HepG2 (cell line): ENCODE measurements around the gene ALK. TPM values are rescaled to one million over a fixed set of nuclear protein-coding genes. Genes with fewer than 3 reads are reported as not detected.

Experiments used
- ATAC-seq: fragments of 200-7000 bp; cut with Tn5 transposase; 3 replicates; pipeline ENCODE4 v1.9.1; 2020; ENCODE audit warnings: mild to moderate bottlenecking, moderate library complexity
- BruUV-seq: library from RNA; stranded (reverse); fragments of 400-500 nt; replicated peaks from 2 replicates; lab custom pipeline; 2021; lab: Mats Ljungman, UMichigan
- CTCF ChIA-PET: fragments of 300-600 bp; formaldehyde crosslinking; extraction: SDS; loops from one replicate; lab custom pipeline; 2021; ENCODE audit warnings: low total read pairs, inconsistent platforms, low intra/inter-chr PET ratio; lab: Yijun Ruan, JAX
- POLR2A ChIA-PET: fragments of 350-600 bp; sonication (Branson Sonifier 250); formaldehyde crosslinking; loops from one replicate; lab custom pipeline; 2020; ENCODE audit warnings: antibody characterized with exemption, inconsistent platforms; lab: Yijun Ruan, JAX
- DNase-seq: peaks from one replicate; pipeline ENCODE4 v3.0.0-alpha.2; 2015; ENCODE audit warnings: low spot score
- FAIRE-seq: peaks from 3 replicates; lab custom pipeline; 2011; peaks lifted over from hg19 to GRCh38; lab: Jason Lieb, UNC
- H2AFZ ChIP-seq: one replicate; pipeline ENCODE4 v1.6.1; 2011; ENCODE audit warnings: low read length, inconsistent platforms
- H3K27ac ChIP-seq: fragments of 300-600 bp; 3 replicates; pipeline ENCODE4 v1.8.0; 2011; ENCODE audit warnings: mixed run types, mild to moderate bottlenecking, mixed read lengths, low read length, inconsistent platforms; ENCODE audit not compliant: insufficient read depth; ENCODE audit errors: extremely low read length
- H3K27me3 ChIP-seq, 2 experiments: fragments of 200-600 bp in 1 of 2; 2 replicates in 1 of 2; 3 replicates in 1 of 2; pipeline versions ENCODE4 v1.6.0 to v1.8.0; 2011; ENCODE audit warnings: low read length in 2 of 2, mild to moderate bottlenecking in 2 of 2, moderate library complexity in 2 of 2, inconsistent platforms in 1 of 2; ENCODE audit not compliant: insufficient read depth in 2 of 2, control insufficient read depth in 1 of 2
- H3K36me3 ChIP-seq, 2 experiments: fragments of 200-600 bp in 1 of 2; replicated peaks in 1 of 2; 2 replicates in 1 of 2; 3 replicates in 1 of 2; pipeline versions ENCODE4 v1.5.1 to v1.8.0; 2011; ENCODE audit warnings: low read length in 2 of 2, inconsistent platforms in 1 of 2; ENCODE audit not compliant: insufficient read depth in 2 of 2, control insufficient read depth in 1 of 2
- H3K4me1 ChIP-seq: 2 replicates; pipeline ENCODE4 v1.5.1; 2012; ENCODE audit warnings: low read length, inconsistent platforms; ENCODE audit not compliant: insufficient read depth
- H3K4me2 ChIP-seq: 2 replicates; pipeline ENCODE4 v1.6.0; 2011; ENCODE audit warnings: low read depth, low read length, inconsistent platforms
- H3K4me3 ChIP-seq, 3 experiments: fragments of 200-600 bp in 1 of 3; sonication (generic), shearing (Covaris generic) in 1 of 3; replicated peaks in 1 of 3; 2 replicates each; pipeline ENCODE4 v1.5.1; 2011 to 2016; ENCODE audit warnings: low read length in 3 of 3, inconsistent platforms in 2 of 3, low read depth in 2 of 3, mild to moderate bottlenecking in 2 of 3, control low read depth in 1 of 3, mixed read lengths in 1 of 3; ENCODE audit not compliant: insufficient read depth in 1 of 3
- H3K79me2 ChIP-seq: one replicate; pipeline ENCODE4 v1.6.1; 2011; ENCODE audit warnings: low read length, inconsistent platforms; ENCODE audit not compliant: insufficient read depth
- H3K9ac ChIP-seq: 2 replicates; pipeline ENCODE4 v1.6.0; 2011; ENCODE audit warnings: mild to moderate bottlenecking, low read depth, low read length, inconsistent platforms; ENCODE audit not compliant: insufficient read depth
- H3K9me3 ChIP-seq: 2 replicates; pipeline ENCODE4 v1.5.1; 2012; ENCODE audit warnings: mild to moderate bottlenecking, low read length
- H4K20me1 ChIP-seq: 2 replicates; pipeline ENCODE4 v1.6.0; 2011; ENCODE audit warnings: inconsistent platforms, mild to moderate bottlenecking, low read length, moderate library complexity; ENCODE audit not compliant: insufficient read depth
- BRD4 ChIP-seq: sonication (generic); formaldehyde crosslinking; IDR thresholded peaks from 2 replicates; pipeline ENCODE4 v1.4.0; 2020; ENCODE audit warnings: missing genetic modification reagents
- CBX1 ChIP-seq: IDR thresholded peaks from one replicate; pipeline ENCODE4 v1.6.1; 2016; ENCODE audit warnings: antibody characterized with exemption, low read depth
- ETS1 ChIP-seq: sonication (generic); formaldehyde crosslinking; IDR thresholded peaks from 2 replicates; pipeline ENCODE4 v1.4.0; 2020; ENCODE audit warnings: missing genetic modification reagents
- MNT ChIP-seq: fragments of 450-650 bp; IDR thresholded peaks from 2 replicates; pipeline ENCODE4 v1.6.1; 2016
- MTERF4 ChIP-seq: sonication (generic); formaldehyde crosslinking; IDR thresholded peaks from 2 replicates; pipeline ENCODE4 v1.8.0; 2023; ENCODE audit warnings: mild to moderate bottlenecking, missing genetic modification reagents
- MZF1 ChIP-seq: sonication (generic); formaldehyde crosslinking; IDR thresholded peaks from 2 replicates; pipeline ENCODE4 v1.8.1; 2023; ENCODE audit warnings: mild to moderate bottlenecking, missing genetic modification reagents, borderline replicate concordance
- NFYB ChIP-seq: sonication (generic); formaldehyde crosslinking; IDR thresholded peaks from 2 replicates; pipeline ENCODE4 v1.4.0; 2020; ENCODE audit warnings: missing genetic modification reagents
- ONECUT2 ChIP-seq: sonication (generic); formaldehyde crosslinking; IDR thresholded peaks from 2 replicates; pipeline ENCODE4 v1.4.0; 2020; ENCODE audit warnings: missing genetic modification reagents
- PHF8 ChIP-seq: sonication (generic); formaldehyde crosslinking; IDR thresholded peaks from 2 replicates; pipeline ENCODE4 v1.5.0; 2020; ENCODE audit warnings: missing genetic modification reagents
- PITX1 ChIP-seq: sonication (generic); formaldehyde crosslinking; IDR thresholded peaks from 2 replicates; pipeline ENCODE4 v1.5.1; 2020; ENCODE audit warnings: mild to moderate bottlenecking, missing genetic modification reagents
- THYN1 ChIP-seq: sonication (generic); formaldehyde crosslinking; IDR thresholded peaks from 2 replicates; pipeline ENCODE4 v1.8.1; 2023; ENCODE audit warnings: low read depth, mild to moderate bottlenecking, moderate library complexity, missing genetic modification reagents, borderline replicate concordance
- TSC22D2 ChIP-seq: sonication (generic); formaldehyde crosslinking; IDR thresholded peaks from 2 replicates; pipeline ENCODE4 v1.5.1; 2020; ENCODE audit warnings: missing genetic modification reagents, mild to moderate bottlenecking, borderline replicate concordance
- ZNF430 ChIP-seq: sonication (generic); formaldehyde crosslinking; IDR thresholded peaks from 2 replicates; pipeline ENCODE4 v1.9.0; 2021; ENCODE audit warnings: mild to moderate bottlenecking, missing genetic modification reagents
- ZNF569 ChIP-seq: sonication (generic); formaldehyde crosslinking; IDR thresholded peaks from 2 replicates; pipeline ENCODE4 v1.5.0; 2020; ENCODE audit warnings: mild to moderate bottlenecking, missing genetic modification reagents, moderate library complexity, borderline replicate concordance
- ZNF598 ChIP-seq: sonication (generic); formaldehyde crosslinking; IDR thresholded peaks from 2 replicates; pipeline ENCODE4 v1.5.1; 2020; ENCODE audit warnings: mild to moderate bottlenecking, missing genetic modification reagents, borderline replicate concordance
- ZNF740 ChIP-seq: sonication (generic); formaldehyde crosslinking; IDR thresholded peaks from 2 replicates; pipeline ENCODE4 v1.4.0; 2020; ENCODE audit warnings: missing genetic modification reagents
- ZSCAN20 ChIP-seq: sonication (generic); formaldehyde crosslinking; IDR thresholded peaks from 2 replicates; pipeline ENCODE4 v1.4.0; 2020; ENCODE audit warnings: missing genetic modification reagents, mild to moderate bottlenecking, borderline replicate concordance
- ZXDC ChIP-seq: sonication (generic); formaldehyde crosslinking; IDR thresholded peaks from 2 replicates; pipeline ENCODE4 v1.5.0; 2020; ENCODE audit warnings: mild to moderate bottlenecking, missing genetic modification reagents
- WGBS: methylation state at CpG from one replicate; pipeline ENCODE4 v1.1.6; 2017; ENCODE audit warnings: low lambda C conversion rate; 5-methylcytosine and 5-hydroxymethylcytosine counted together
- in situ Hi-C: cut with HindIII; loops from 2 replicates; pipeline ENCODE4 v1.10.0; 2017; ENCODE audit warnings: low pct_unique_long_range_greater_than_20kb; ENCODE audit not compliant: extremely low pct_ligation_motif_present
- intact Hi-C: fragments of 100-400 bp; cut with micrococcal nuclease; formaldehyde crosslinking; loops from one replicate; pipeline ENCODE4 v1.10.0; 2022; ENCODE audit not compliant: unreplicated experiment
- polyA plus RNA-seq, 8 experiments: library from polyadenylated mRNA; depleted of rRNA in 3 of 8; stranded (reverse) in 7 of 8; unstranded in 1 of 8; fragments of >200 nt; fragmentation: Illumina TruSeq in 4 of 8; extraction: Trizol in 4 of 8; gene quantifications; 2 replicates each; pipeline versions ENCODE4 v1.2.1 to v1.2.3, GENCODE V29; 2011 to 2016; ENCODE audit warnings: low read depth in 4 of 8, missing spikeins in 1 of 8, mixed read lengths in 1 of 8; ENCODE audit not compliant: insufficient read depth in 1 of 8
- total RNA-seq, 5 experiments: library from RNA; depleted of rRNA; stranded (reverse); fragments of >200 nt; fragmentation: Illumina TruSeq; extraction: Trizol; gene quantifications; 2 replicates each; pipeline ENCODE4 v1.2.3, GENCODE V29; 2016; ENCODE audit warnings: low read depth in 1 of 5

The ALK gene
- total and polyA plus RNA-seq, 2 of the 13 experiments (the other 11 are each of a cell fraction or from before 2014, with no cell fraction given), result not detected

- TF ChIP-seq MZF1 (no peak), ZSCAN20 (no peak), CBX1 (no peak), MNT (no peak), PHF8 (no peak)
Measured at GRCh38 chr2:29718076-29718686, 203.2 kb downstream of the ALK start (continued).

GRCh38 chr2:29715655-29716054 lies 205.7 kb downstream of the ALK start:
- Histone ChIP-seq H3K27me3 (no peaks in the 10 kb centered on the region; a peak in 1 of 5 replicates), H3K9ac (no peak overlapping the region), H3K79me2 (no peaks in the 10 kb centered on the region), H3K4me1 (no peaks in the 10 kb centered on the region), H3K36me3 (no peaks in the 10 kb centered on the region), H3K9me3 (no peaks in the 10 kb centered on the region), H3K4me2 (no peak overlapping the region), H4K20me1 (no peaks in the 10 kb centered on the region), H3K27ac (no peak overlapping the region), H2AFZ (no peak overlapping the region), H3K4me3 (no peak overlapping the region)
- intact Hi-C loops (no loop called here), in situ Hi-C loops (no loop called here)
- ATAC-seq (no peak), DNase-seq (no peak), FAIRE-seq (no peak)
- WGBS, result 1% methylated on average over 3 of the region's 3 CpGs
- ChIA-PET CTCF (no interaction called here), POLR2A (no interaction called here)
- BruUV-seq, result no TSS peak
- no peak for TF ChIP-seq ONECUT2 (CRISPR knock-in tag)
- no peak for TF ChIP-seq TSC22D2 (CRISPR knock-in tag)
- TF ChIP-seq ZNF430 (CRISPR knock-in tag), result no peak
- no peak for TF ChIP-seq ZNF740 (CRISPR knock-in tag)
- TF ChIP-seq MTERF4 (CRISPR knock-in tag), result no peak
- TF ChIP-seq PITX1 (CRISPR knock-in tag), result no peak
- no peak for TF ChIP-seq ZXDC
- TF ChIP-seq THYN1 (CRISPR knock-in tag), result no peak
- TF ChIP-seq ETS1 (CRISPR knock-in tag), result no peak
- TF ChIP-seq ZNF569, result no peak
- TF ChIP-seq BRD4, result no peak
- no peak for TF ChIP-seq ZNF598 (CRISPR knock-in tag)
- no peak for TF ChIP-seq NFYB
